HG02973 (cell line): Measurements from ENCODE around the gene FRMD4A.

Source experiments
- ATAC-seq: cut with Tn5 transposase; IDR thresholded peaks from one replicate; pipeline ENCODE4 v1.9.1; 2021; ENCODE audit warnings: moderate library complexity; ENCODE audit not compliant: unreplicated experiment

FRMD4A gene

DNA sequence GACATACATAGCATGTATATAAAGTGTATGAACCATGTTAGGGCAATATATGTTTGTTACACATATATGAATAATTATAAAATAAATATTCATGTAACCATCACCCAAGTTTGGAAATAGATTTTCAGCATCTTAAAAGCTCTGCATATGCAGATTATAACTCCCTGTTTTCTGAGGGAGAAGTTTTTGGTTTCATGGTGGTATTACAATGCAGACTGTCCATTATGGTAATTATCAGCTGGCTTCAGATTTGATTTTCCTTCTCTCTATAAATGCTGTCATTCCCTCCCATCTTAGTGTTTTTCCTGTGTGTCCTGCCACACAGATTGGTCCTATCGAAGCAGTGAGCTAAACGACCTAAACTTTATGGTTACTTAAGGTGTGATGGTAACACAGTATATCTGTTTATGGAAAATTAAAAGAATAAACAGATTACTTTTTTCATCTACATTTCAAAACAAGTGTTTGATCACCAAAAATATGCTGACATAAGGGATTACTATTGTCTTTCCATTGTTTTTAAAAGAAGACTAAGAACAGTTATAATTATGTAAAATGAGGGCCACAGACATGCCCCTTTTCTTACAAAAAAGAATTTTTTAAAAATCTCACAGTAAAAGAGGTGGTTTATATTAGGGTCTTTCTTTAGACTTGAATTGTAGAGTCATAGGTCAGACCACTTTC is 726.2 kb downstream of the FRMD4A start:
- ATAC-seq: no peak

GRCh38 chr10:13597909-13598308 is 732.8 kb downstream of the FRMD4A start:
- no peak for ATAC-seq

DNA sequence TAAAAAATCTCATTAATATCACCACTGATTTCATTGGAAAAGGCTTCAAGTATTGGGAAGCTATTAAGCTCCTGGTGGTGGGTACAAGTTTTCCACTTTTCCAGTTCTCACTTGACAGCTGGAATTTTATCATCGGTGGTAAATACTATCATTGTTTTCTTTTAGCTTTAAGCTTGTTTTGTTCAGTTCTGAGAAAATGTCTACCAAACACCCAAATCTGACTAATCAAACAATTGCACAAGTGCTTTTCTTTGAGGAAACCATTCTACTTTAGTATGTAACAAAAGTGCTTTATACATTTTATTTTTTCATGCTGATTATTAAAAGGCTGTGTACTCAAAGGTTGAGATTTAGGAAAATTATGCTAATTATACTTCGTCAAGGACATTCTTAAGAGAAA is 736.1 kb downstream of the FRMD4A start:
- no peak for ATAC-seq
